IPS-18c (cell line): ENCODE results near the gene GATA5.

Experiments
- H3K4me3 ChIP-seq: 2 replicates; pipeline ENCODE4 v1.7.0; 2013; ENCODE audit warnings: low read depth, mild to moderate bottlenecking, low read length, moderate library complexity; ENCODE audit not compliant: insufficient read depth
- H3K9me3 ChIP-seq: one replicate; pipeline ENCODE4 v1.6.1; 2013; ENCODE audit warnings: mild to moderate bottlenecking, low read length, moderate library complexity; ENCODE audit not compliant: control insufficient read depth, insufficient read depth

The GATA5 gene

GRCh38 chr20:62418709-62419487 is 56.9 kb downstream of the GATA5 start:
- Histone ChIP-seq H3K9me3 (no peaks in the 10 kb centered on the region), H3K4me3 (no peak overlapping the region)

GRCh38 chr20:62417981-62418708 is 57.6 kb downstream of the GATA5 start:
- H3K9me3 ChIP-seq: no peaks in the 10 kb centered on the region
- no peak overlapping the region for H3K4me3 ChIP-seq

GRCh38 chr20:62416651-62417637 is 58.9 kb downstream of the GATA5 start:
- Histone ChIP-seq H3K4me3 (no peak overlapping the region), H3K9me3 (no peaks in the 10 kb centered on the region)

- no peak overlapping the region for H3K4me3 ChIP-seq
- no peaks in the 10 kb centered on the region for H3K9me3 ChIP-seq
These were observed 60.3 kb downstream of the GATA5 start for GRCh38 chr20:62415354-62416111.

- H3K9me3 ChIP-seq: no peaks in the 10 kb centered on the region
- no peak overlapping the region for H3K4me3 ChIP-seq
These were observed 61.8 kb downstream of the GATA5 start for GRCh38 chr20:62413896-62414481.
